K562 (cell line): Measurements from ENCODE around the gene SLC30A1. TPM values are rescaled to one million over a fixed set of nuclear protein-coding genes. Genes with fewer than 3 reads are reported as not detected.

ENCODE experiments used
- COPS2 ChIP-seq: fragments of 450-650 bp; conservative IDR thresholded peaks from 2 replicates; pipeline ENCODE4 v1.6.1; 2016; ENCODE audit warnings: mild to moderate bottlenecking, moderate library complexity
- E2F6 ChIP-seq, 2 experiments: IDR thresholded peaks; 2 replicates each; pipeline ENCODE4 v1.6.1; 2011; ENCODE audit warnings: borderline replicate concordance in 1 of 2, control low read depth in 1 of 2, low read depth in 1 of 2, low read length in 1 of 2, mild to moderate bottlenecking in 1 of 2, mixed read lengths in 1 of 2, moderate library complexity in 1 of 2; ENCODE audit not compliant: insufficient read depth in 1 of 2, insufficient read length in 1 of 2, poor library complexity in 1 of 2, severe bottlenecking in 1 of 2; ENCODE audit errors: extremely low read depth in 1 of 2
- FOSL1 ChIP-seq: fragments of 200-800 bp; sonication (Bioruptor generic); conservative IDR thresholded peaks from 2 replicates; pipeline ENCODE4 v1.6.1; 2016; ENCODE audit warnings: missing genetic modification characterization, missing compliant biosample characterization
- FOXK2 ChIP-seq, 2 experiments: fragments of 450-650 bp; IDR thresholded peaks in 1 of 2; conservative IDR thresholded peaks in 1 of 2; 2 replicates each; pipeline ENCODE4 v1.6.1; 2016; ENCODE audit warnings: low read depth in 2 of 2, mild to moderate bottlenecking in 1 of 2
- JUND ChIP-seq, 2 experiments: IDR thresholded peaks; 2 replicates in 1 of 2; 3 replicates in 1 of 2; pipeline ENCODE4 v1.6.1; 2011; ENCODE audit warnings: borderline replicate concordance in 2 of 2, low read depth in 2 of 2, low read length in 2 of 2, improper control_type of control experiment in 1 of 2, missing biosample characterization in 1 of 2, missing genetic modification characterization in 1 of 2, missing genetic modification reagents in 1 of 2
- KDM1A ChIP-seq, 2 experiments: fragments of 450-650 bp; IDR thresholded peaks; 2 replicates each; pipeline ENCODE4 v1.6.1; 2016; ENCODE audit warnings: mild to moderate bottlenecking in 2 of 2
- NCOA2 ChIP-seq, 2 experiments: fragments of 450-650 bp; IDR thresholded peaks; 2 replicates each; pipeline ENCODE4 v1.6.1; 2018; ENCODE audit warnings: mild to moderate bottlenecking in 2 of 2, moderate library complexity in 1 of 2; ENCODE audit not compliant: partially characterized antibody in 2 of 2
- NRF1 ChIP-seq, 2 experiments: fragments of 450-650 bp; IDR thresholded peaks in 1 of 2; conservative IDR thresholded peaks in 1 of 2; 2 replicates each; pipeline ENCODE4 v1.6.1; 2014; ENCODE audit warnings: mild to moderate bottlenecking in 2 of 2
- RBM15 ChIP-seq: fragments of 200-400 bp; formaldehyde crosslinking; IDR thresholded peaks from 2 replicates; pipeline ENCODE4 v1.6.1; 2018; ENCODE audit warnings: mild to moderate bottlenecking, low read length, moderate library complexity; ENCODE audit not compliant: insufficient read depth
- SAFB2 ChIP-seq: fragments of 200-400 bp; formaldehyde crosslinking; IDR thresholded peaks from 2 replicates; pipeline ENCODE4 v1.6.1; 2018; ENCODE audit warnings: borderline replicate concordance, low read length, low read depth, moderate library complexity; ENCODE audit not compliant: severe bottlenecking
- SRF ChIP-seq, 2 experiments: fragments of 250-450, 450-650 bp in 1 of 2; sonication (Bioruptor Pico) in 1 of 2; sonication (generic) in 1 of 2; formaldehyde crosslinking; IDR thresholded peaks; 2 replicates each; pipeline versions ENCODE4 v1.5.0 to v1.5.1; 2020 to 2022; ENCODE audit warnings: mild to moderate bottlenecking in 1 of 2, missing genetic modification reagents in 1 of 2
- SRSF3 ChIP-seq: fragments of 200-400 bp; formaldehyde crosslinking; IDR thresholded peaks from 2 replicates; pipeline ENCODE4 v1.6.1; 2016; ENCODE audit warnings: mild to moderate bottlenecking, low read length, moderate library complexity; ENCODE audit not compliant: insufficient read depth
- ZNF551 ChIP-seq: fragments of 250-450 bp; sonication (Bioruptor Pico); IDR thresholded peaks from 2 replicates; pipeline ENCODE4 v1.5.0; 2021; ENCODE audit warnings: mild to moderate bottlenecking, moderate library complexity
- ZNF76 ChIP-seq: fragments of 250-450 bp; sonication (Bioruptor Pico); IDR thresholded peaks from 2 replicates; pipeline ENCODE4 v1.4.0; 2020; ENCODE audit warnings: mild to moderate bottlenecking, moderate library complexity, borderline replicate concordance
- ZSCAN32 ChIP-seq: fragments of 450-650 bp; formaldehyde crosslinking; IDR thresholded peaks from 2 replicates; pipeline ENCODE4 v1.4.0; 2020; ENCODE audit warnings: mild to moderate bottlenecking, moderate library complexity
- ZZZ3 ChIP-seq: fragments of 450-650 bp; IDR thresholded peaks from 2 replicates; pipeline ENCODE4 v1.6.1; 2016; ENCODE audit warnings: antibody characterized with exemption, mild to moderate bottlenecking, moderate library complexity
- polyA plus RNA-seq, 8 experiments: library from polyadenylated mRNA; depleted of rRNA in 4 of 8; stranded (reverse) in 5 of 8; unstranded in 3 of 8; fragments of >200 nt; fragmentation: Nextera tagmentation in 2 of 8; fragmentation: Illumina TruSeq in 1 of 8; extraction: Ambion mirVana in 2 of 8; extraction: Trizol in 1 of 8; gene quantifications; 2 replicates each; pipeline versions ENCODE4 v1.2.1 to v1.2.3, GENCODE V29; 2011 to 2014; ENCODE audit warnings: inconsistent platforms in 1 of 8, missing spikeins in 1 of 8
- total RNA-seq, 7 experiments: library from RNA; depleted of rRNA in 6 of 7; stranded (reverse); fragments of >200 nt in 6 of 7; fragmentation: Illumina TruSeq in 2 of 7; extraction: Trizol in 2 of 7; gene quantifications; 2 replicates each; pipeline versions ENCODE4 v1.2.1 to v1.2.3, GENCODE V29; 2011 to 2021; ENCODE audit warnings: low replicate concordance in 1 of 7
- TF ChIP-seq, protein P1 (sequence below), 2 experiments: fragments of 250-450 bp in 1 of 2; fragments of 450-650 bp in 1 of 2; sonication (Bioruptor Pico) in 1 of 2; IDR thresholded peaks; 2 replicates each; pipeline versions ENCODE4 v1.6.1 to v1.8.0; 2016 to 2021; ENCODE audit warnings: mild to moderate bottlenecking in 2 of 2, moderate library complexity in 2 of 2, missing compliant biosample characterization in 1 of 2, missing genetic modification characterization in 1 of 2
- TF ChIP-seq, protein P2 (sequence below): sonication (generic); formaldehyde crosslinking; IDR thresholded peaks from 2 replicates; pipeline ENCODE4 v1.4.0; 2020; ENCODE audit warnings: mild to moderate bottlenecking, missing genetic modification reagents
- TF ChIP-seq, protein P3 (sequence below): fragments of 450-650 bp; IDR thresholded peaks from 2 replicates; pipeline ENCODE4 v1.7.0; 2016; ENCODE audit warnings: borderline replicate concordance

The SLC30A1 gene
- total and polyA plus RNA-seq, 9 of the 15 experiments (the other 6 are each of a cell fraction or from before 2014, with no cell fraction given), result 4.1 to 14.4 (median 6.6) TPM

DNA sequence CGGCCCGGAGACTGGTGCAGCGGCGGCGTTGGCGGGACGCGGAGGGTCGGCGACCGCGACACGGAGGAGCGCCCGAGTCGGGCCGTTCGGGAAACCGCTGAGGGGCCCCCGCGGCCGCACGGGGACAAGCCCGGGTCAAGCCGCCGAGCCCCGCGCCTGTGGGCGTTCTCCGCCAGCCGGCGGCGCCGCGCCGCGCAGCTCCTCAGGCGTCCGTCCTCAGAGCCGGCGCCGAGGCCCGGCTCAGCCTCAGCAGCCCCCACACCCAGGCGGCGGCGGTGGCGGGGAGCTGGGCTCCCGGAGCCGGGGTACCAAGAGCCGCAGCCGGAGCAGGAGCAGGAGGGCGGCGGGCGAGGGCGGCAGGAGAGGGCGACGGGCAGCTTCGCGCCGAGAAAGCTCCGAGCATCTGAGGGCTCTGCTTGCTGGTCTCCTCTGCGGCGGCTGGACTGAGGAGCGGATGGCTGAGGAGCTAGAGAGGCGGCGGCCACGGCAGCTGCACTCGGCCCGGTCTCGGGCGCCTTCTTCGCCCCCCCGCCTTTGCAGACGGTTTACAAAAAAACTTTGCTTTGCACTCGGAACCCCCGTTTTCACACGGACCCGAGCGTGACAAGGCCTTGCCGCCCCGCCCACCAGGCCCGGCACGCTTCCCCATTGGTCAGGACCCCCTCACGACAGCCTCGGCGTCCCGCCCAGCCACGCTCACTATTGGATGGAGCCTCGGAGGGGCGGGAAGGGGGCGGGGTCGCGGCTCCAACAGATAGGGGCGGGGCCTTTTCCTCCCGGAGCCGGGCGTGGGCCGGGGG is at the start of gene SLC30A1 (continued):
- TF ChIP-seq JUND (IDR thresholded peaks at IDR 0.05; ENCODE audit: borderline replicate concordance, low read depth, low read length) (0 out of 2 replicates have a peak, but pooled peaks have one; percentile 26), JUND (tag; IDR thresholded peaks at IDR 0.05; ENCODE audit: borderline replicate concordance, low read depth, low read length) (no peak; the same call in 2 of the 3 replicates), E2F6 (IDR thresholded peaks at IDR 0.05; ENCODE audit: borderline replicate concordance in 1 of 2, extremely low read depth in 1 of 2, insufficient read depth in 1 of 2, insufficient read length in 1 of 2, low read depth in 1 of 2, low read length in 1 of 2, poor library complexity in 1 of 2, severe bottlenecking in 1 of 2) (peak in 1 of 2 experiments; percentile 26), ZNF76 (CRISPR knock-in tag) (no peak), SRF (CRISPR knock-in tag; IDR thresholded peaks at IDR 0.05) (no peak), RBM15 (no peak), NCOA2 (IDR thresholded peaks at IDR 0.05; ENCODE audit: partially characterized antibody in 2 of 2) (no peak), FOXK2 (conservative IDR thresholded peaks at IDR 0.05 in 1 of 2, IDR thresholded peaks at IDR 0.05 in 1 of 2; ENCODE audit: low read depth in 2 of 2) (no peak), NRF1 (conservative IDR thresholded peaks at IDR 0.05 in 1 of 2, IDR thresholded peaks at IDR 0.05 in 1 of 2) (peak; percentile 76 to 80; a peak in 2 of 4 replicates), ZSCAN32 (no peak), COPS2 (no peak), ZNF551 (CRISPR knock-in tag) (no peak), FOSL1 (tag) (no peak), SRSF3 (no peak), ZZZ3 (no peak), SAFB2 (no peak), KDM1A (IDR thresholded peaks at IDR 0.05) (no peak)
- TF ChIP-seq, protein P1, sequence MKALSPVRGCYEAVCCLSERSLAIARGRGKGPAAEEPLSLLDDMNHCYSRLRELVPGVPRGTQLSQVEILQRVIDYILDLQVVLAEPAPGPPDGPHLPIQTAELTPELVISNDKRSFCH (CRISPR knock-in tag; IDR thresholded peaks at IDR 0.05), result no peak
- TF ChIP-seq, protein P1 (tag; IDR thresholded peaks at IDR 0.05), result no peak
- TF ChIP-seq, protein P2, sequence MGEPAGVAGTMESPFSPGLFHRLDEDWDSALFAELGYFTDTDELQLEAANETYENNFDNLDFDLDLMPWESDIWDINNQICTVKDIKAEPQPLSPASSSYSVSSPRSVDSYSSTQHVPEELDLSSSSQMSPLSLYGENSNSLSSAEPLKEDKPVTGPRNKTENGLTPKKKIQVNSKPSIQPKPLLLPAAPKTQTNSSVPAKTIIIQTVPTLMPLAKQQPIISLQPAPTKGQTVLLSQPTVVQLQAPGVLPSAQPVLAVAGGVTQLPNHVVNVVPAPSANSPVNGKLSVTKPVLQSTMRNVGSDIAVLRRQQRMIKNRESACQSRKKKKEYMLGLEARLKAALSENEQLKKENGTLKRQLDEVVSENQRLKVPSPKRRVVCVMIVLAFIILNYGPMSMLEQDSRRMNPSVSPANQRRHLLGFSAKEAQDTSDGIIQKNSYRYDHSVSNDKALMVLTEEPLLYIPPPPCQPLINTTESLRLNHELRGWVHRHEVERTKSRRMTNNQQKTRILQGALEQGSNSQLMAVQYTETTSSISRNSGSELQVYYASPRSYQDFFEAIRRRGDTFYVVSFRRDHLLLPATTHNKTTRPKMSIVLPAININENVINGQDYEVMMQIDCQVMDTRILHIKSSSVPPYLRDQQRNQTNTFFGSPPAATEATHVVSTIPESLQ, result no peak
- TF ChIP-seq, protein P3, sequence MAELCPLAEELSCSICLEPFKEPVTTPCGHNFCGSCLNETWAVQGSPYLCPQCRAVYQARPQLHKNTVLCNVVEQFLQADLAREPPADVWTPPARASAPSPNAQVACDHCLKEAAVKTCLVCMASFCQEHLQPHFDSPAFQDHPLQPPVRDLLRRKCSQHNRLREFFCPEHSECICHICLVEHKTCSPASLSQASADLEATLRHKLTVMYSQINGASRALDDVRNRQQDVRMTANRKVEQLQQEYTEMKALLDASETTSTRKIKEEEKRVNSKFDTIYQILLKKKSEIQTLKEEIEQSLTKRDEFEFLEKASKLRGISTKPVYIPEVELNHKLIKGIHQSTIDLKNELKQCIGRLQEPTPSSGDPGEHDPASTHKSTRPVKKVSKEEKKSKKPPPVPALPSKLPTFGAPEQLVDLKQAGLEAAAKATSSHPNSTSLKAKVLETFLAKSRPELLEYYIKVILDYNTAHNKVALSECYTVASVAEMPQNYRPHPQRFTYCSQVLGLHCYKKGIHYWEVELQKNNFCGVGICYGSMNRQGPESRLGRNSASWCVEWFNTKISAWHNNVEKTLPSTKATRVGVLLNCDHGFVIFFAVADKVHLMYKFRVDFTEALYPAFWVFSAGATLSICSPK, result no peak
